Measurements from ENCODE around the gene NT5C3B. TPM values are rescaled to one million over a fixed set of nuclear protein-coding genes. Genes with fewer than 3 reads are reported as not detected.
"Not testable (repeated sequence)": the region's sequence is repeated elsewhere in the genome, so short reads cannot be mapped to it uniquely, and the experiment has no call there.

Gene NT5C3B
- total RNA-seq: 43.6 TPM

DNA sequence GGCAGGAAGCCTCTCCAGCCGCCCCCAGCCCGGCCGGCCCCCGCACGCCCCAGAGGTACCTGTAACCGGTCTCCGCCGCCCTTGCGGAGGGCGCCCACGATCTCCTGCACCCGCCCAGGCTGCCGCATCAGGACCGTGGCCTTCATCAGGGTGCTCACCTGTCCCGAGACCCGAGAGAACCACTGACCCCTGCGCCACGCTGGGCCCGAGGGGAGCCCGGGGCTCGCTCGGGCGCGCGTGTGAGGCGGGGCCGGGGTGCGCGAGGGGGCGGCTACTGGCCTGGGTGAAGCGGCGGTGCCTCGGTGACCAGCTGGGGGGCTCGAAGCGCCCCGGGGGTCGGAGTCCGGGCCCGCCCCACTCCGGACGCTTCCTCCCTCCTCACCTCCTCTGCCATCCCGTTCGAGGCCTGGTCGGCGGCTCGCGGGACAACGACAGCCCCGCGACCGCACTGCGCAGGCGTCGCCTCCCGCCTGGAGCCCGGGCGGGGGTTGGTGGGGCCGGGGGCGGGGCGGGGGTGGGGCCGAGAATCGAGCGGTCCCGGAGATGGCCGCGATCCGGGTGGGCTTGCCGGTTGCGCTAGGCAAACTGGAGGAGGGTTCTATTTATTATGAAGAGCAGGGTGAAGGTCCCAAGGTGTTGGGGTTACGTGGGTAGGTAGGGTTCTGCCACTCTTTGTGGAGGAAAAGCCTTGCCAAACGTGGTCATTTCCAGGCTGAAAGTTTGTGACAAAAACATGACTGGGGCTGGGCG is at the start of gene NT5C3B:
Gene NT5C3B (minus strand): TSS at position 433 of the 750 bp plus-strand sequence. CDS start 39 bp downstream, at position 394.
- DNase-seq: no peak

DNA sequence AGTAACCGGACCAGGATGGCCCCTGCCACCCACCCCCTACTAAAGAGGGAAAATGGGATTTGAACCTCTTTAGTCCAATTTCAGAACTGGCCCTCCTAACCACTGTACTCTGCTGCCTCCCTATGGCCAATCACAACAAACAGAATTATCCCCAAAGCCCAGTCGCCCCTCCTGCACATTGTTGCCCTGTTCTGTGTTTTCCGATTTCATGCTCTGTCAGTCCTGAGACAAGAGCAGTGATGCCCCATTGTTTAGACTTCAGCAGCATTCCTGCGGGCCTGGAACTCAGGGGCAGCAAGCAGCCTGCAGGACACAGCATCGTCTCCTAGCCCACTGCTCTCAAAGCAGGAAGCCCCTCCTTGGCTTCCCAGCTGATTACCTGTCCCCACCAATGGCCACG is 49.7 kb upstream of the NT5C3B start:
- no peak for DNase-seq

DNA sequence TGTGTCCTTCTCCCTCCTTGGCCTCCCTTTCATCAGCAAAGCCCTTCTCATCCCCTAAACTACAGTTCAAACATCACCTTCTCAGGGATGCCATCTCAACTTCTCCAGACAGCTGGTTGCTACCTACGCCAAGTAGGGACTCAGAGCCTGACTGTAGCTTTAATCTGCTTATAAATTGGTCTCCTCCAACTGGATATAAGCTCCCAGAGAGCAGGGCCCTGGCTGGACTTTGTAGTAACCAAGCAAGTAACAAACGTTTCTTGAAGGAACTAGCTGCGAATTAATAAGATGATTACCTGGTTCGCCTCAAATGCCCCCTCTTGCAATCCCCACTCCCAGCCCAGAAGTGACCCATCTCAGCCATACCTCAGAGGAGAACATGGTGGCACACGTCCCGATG is 46.7 kb upstream of the NT5C3B start:
- DNase-seq: no peak

DNA sequence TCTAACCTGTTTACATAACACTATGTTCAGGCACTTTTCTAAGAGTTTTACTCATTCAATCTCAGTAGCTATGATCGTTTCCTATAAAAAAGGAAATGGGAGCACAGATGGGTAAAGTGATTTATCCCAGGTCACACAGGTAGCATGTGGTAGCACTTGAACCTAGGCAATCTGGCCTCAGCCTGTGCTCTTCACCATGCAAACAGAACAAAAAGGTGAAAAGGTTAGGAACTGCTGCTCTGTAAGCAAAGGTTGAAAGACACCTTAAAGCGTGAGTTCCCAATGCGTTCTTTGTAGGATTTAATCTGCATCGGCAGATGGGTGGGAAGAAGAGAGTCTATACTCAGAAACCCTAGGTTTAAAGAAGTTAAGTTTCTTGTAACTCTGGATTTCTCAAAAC is 44.1 kb upstream of the NT5C3B start:
- no peak for DNase-seq

DNA sequence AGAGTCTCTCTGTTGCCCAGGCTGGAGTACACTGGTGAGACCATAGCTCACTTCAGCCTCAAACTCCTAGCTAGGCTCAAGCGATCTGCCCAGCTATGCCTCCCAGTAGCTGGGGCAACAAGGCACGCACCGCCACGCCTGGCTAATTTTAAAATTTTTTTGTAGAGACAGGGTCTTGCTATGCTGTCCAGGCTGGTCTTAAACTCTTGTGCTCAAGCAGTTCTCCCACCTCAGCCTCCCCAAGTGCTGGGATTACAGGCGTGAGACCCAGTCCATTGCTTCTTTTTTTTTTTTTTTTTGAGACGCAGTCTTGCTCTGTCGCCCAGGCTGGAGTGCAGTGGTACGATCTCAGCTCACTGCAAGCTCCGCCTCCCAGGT is 38.2 kb upstream of the NT5C3B start:
- DNase-seq: not testable (repeated sequence)

DNA sequence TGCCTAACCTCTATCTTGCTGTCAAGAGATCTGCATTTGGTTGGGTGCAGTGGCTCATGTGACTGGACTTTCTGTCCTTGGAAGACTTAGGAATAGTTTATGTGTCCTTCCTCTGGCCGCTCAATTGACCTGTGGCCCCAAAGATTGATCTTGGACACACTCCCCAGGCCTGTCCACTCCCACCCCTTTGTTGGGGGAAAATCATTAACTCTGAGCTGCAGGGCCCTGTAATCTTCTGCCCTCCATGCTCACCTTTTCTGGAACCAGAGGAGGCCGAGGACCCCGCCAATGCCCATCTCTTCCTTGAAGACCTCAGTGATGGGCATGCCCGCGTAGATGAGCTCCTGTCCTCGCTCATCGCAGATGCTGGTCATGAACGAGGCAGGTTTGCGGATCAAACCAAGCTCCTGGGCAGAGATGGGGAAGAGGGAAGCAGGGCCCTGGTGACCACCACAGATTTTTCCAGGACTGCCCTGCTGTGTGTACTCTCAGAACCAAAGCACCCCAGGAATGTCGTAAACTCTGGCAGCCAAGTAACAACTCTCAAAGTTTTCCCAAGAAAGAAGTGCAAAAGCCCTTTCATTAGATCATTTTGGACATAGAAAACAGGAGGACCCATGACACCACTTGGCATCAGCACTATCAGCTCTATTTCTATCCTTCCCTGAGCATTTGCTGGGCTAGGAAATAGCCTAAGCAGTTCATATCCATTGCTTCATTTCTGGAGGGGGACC is 37.7 kb upstream of the NT5C3B start:
- DNase-seq: no peak

DNA sequence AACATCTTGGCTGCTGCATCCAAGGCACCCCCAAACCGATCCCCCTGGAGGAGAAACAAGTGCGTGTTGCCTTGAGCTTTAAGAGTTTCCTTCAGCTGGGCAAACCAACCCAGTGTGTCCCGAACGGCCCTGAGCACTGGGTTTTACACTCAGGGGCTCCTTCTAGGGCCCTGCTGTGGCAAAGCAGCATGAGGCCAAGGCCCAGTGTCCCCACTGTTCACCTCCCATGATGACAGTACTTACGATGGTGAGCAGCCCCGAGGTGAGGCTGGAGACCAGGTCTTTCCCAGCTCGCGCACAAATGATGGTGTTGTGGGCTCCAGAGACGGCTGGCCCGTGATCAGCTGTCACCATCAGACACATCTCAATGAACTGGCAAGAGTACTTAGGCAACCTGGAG is 35.8 kb upstream of the NT5C3B start:
- no peak for DNase-seq

DNA sequence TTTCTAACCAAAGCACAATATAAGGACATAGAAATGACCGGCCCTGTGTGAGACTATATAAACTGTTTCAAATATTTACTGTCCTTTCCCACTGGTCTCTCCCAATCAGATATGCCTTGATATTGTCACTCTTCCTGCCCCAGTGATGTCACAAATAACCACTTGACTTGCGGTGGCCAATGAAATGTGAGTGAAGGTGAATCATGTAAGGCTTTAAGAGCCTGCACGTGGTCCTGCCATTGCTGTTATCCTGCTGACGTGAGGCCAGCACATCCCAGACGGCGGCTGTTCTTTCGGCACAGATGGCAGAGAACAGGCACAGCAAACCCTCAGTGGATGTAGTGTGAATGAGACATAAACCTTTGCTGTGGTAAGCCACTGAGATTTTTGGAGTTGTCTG is 34.6 kb upstream of the NT5C3B start:
- no peak for DNase-seq

DNA sequence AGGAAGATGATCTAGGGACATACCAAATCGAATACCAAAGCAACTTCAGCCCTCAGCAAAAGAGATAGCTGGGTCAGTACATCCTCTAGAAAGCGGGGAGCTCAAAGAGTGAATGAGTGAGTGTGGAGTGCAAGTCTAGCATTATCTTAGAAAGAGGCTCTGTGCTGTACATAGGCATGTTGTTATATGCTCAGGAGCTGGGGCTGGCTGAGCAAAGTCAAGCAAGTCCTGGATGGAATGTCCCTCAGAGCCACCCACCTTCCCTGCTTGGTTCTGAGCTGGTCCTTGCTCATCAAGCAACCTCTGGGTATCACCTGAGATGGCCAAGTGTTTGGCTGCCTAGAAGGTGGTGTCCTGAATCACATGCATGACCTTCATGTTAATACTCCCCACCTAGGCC is 34.1 kb upstream of the NT5C3B start:
- no peak for DNase-seq

DNA sequence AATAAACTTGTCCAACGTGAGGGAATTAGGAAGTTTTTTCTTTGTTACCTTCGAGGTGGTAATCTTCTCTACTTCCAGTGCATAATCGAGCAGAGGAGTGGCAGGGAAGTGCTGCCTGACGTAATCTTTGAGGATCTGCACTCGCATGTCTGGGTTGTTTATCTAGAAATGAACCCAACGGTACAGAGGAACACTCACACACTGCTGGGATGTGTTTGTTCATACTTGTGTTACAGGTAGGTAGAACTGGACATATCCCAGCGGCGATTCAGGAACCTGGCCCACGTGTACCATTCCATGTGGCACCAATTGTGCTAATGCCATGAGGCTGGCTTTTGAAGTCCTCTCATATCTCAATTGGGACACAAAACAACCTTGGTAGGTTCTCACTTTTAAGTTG is 33.4 kb upstream of the NT5C3B start:
- no peak for DNase-seq

DNA sequence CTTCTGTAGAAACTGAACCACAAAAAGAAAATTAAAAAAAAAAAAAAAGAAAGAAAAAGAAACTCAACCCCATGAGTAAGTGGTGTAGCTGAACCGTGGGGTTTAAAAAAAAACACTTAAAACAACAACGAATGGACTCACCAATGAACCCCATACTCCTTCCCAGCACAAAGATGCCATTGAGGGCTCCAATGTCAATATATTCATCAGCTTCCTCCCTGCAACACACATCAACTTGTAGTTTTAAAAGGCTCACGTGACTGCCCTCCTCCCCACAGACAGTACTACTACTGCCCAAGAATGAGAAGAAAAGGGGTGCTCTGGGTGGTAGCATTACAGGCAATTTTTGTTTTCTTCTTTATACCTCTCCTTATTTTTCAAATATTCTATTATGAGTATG is 32.5 kb upstream of the NT5C3B start:
- DNase-seq: no peak

DNA sequence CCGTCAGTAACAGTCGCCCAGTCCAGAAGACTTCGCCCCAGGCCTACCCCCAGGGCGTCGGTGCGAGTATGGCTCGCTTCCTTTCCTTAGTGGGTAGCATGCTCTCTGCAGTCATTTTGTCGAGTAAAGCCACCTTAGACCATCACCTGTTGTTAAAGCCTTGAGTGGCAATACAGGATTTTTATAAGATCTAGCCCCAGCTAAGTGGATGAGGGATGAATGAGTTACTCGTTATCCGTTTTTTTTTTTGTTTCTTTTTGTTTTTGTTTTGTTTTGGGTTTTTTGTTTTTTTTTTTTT is 29.5 kb upstream of the NT5C3B start:
- no peak for DNase-seq

DNA sequence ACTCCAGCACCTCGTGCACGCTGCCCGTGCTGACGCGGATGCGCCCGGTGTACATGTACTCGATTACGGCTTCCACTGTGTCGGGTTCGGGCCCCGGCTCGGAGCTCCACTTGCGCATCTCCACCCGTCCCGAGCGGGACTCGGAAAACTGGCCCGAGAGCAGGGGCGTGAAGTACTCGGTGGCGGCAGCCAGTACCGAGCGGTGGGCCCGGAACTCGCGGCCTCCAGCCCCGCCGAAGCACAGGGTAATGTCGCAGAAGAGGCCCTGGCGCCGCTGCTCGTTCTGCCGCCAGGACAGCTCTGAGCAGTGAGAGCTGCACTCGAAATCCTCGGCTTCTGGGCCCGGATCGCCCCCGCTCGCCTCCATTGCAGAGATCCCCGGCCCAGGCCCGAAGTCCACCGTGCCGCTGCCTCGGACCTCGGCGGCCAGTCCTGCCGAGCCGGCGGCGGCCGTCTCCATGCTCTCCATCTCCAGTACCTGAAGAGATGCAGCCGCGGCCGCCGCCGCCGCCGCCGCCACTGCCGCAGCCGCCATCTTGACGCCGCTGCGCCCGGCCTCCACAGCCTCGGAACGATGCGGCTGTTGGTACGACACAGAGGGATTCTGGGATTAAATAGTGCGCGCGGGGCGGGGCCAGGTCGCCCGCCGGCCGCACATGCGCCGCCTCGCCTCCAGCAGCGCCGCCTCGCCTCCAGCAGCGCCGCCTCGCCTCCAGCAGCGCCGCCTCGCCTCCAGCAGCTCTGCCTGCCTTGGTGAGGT is 29.0 kb upstream of the NT5C3B start, which contains the start of gene KLHL11:
Gene KLHL11 (minus strand): TSS at position 588 of the 760 bp plus-strand sequence. CDS start 53 bp downstream, at position 535.
- peak; percentile 85 for DNase-seq

DNA sequence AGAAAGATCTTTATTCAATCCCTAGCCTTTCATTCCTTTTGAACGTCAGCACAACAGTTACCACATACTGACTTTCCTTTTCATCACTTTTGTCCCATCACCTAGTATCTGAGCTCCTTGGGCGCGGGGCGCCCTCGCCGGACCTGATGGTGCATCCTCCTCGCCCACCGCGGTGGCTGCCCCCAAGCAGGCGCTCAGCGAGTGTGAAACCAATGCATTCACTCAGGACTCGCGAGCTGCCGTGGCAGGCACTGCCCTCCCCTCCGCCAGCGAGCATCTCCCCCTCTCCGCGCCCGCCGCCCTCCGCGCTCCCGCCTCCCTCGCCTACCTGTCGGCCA is 28.4 kb upstream of the NT5C3B start:
- no peak for DNase-seq

DNA sequence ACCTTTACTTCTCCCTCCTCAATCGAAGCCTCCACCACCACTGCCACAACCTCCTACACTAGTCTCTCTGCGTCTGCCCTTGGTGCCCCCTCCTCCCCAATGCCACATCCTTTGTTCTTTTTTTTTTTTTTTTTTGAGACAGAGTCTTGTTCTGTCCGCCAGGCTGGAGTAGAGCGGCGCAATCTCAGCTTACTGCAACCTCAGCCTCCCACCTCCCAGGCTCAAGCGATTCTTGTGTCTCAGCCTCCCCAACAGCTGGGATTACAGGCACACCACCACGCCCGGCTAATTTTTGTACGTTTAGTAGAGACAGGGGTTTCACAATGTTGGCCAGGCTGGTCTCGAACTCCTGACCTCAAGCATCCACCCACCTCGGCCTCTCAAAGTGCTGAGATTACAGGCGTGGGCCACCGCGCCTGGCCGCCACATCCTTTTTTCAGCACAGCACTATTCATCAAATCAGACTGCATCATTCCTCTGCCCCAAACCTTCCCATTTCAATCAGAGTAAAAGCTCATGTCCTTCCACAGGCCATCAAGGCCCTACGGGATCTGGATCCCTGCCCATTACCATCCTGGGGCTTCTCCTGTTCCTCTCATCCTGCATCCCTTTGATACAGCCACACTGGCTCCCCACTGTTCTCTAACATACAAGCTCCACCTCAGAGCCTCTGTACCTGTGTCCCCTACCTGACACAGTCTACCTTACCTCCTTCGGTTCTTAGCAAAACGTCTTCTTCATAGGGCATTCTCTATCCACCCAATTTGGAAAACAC is 27.2 kb upstream of the NT5C3B start:
- DNase-seq: no peak

DNA sequence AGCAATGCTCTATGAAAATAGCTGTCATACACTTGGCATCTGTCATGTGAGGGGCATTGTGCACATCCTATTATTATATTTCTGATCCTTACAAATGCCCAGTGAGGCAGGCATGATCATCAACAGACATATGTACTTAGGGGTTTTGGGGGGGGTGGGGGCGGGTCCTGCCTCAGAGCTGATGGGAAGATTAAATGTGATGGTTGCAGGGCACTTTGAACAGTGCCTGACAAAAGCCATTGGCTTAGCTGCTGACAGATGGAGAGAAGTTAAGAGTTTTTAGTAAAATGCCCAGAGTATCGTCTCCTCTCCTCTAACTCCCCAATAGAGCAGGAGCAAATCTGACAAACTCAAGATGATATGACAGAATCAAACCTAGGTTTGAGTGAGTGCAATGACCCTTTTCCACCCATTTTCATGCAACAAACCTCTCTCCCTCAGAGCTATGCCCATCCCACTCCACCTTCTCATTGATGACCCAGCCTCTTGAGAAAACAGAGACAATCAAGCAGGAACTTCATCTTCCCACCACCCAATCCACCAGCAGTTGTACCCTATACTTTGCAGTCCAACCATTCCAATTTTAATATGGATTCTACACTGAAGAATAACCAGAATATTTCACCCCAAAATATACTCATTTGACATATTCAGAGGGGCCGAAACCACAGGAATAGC is 24.4 kb upstream of the NT5C3B start:
- no peak for DNase-seq

DNA sequence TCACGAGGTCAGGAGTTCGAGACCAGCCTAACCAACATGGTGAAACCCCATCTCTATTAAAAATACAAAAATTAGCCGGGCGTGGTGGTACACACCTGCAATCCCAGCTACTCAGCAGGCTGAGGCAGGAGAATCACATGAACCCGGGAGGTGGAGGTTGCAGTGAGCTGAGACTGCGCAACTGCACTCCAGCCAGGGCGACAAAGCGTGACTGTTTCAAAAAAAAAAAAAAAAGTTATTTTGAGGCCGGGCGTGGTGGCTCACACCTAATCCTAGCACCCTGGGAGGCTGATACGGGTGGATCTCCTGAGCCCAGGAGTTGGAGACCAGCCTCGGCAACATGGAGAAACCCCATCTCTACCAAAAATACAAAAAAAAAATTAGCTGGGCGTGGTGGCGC is 15.3 kb upstream of the NT5C3B start:
- not testable (repeated sequence) for DNase-seq

DNA sequence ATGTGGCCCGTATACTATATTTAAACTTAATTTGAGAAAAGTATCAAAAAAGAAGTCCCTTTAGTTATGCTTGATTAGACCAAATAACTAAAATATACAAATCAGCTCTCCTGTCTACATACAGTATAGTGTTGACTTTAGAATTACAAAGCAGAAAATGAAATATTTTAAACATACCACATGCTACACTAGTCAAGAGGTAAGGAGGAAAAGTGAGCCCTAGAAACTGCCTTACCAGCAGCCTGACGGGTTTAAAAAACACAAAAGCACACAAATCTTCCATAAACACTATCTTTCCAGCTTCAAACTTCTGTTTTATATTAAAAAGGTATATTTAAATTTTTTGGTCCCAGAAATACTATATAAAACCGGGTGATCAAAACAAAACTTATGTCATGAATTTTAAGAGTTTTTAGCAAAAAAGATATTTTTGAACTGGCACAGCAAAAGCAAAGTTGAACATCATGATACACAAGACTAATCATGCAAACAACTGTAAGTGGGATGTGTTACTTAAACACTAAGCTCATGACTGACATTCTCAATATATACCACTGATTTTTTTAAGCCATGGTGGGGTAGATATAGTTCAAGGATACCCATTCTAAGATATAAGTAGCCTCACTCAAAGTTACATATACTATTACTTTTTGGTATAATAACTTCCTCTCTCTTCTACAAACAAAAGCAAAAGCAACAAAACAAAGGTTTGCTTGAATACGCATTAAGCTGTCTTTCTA is 13.4 kb upstream of the NT5C3B start:
- DNase-seq: no peak

DNA sequence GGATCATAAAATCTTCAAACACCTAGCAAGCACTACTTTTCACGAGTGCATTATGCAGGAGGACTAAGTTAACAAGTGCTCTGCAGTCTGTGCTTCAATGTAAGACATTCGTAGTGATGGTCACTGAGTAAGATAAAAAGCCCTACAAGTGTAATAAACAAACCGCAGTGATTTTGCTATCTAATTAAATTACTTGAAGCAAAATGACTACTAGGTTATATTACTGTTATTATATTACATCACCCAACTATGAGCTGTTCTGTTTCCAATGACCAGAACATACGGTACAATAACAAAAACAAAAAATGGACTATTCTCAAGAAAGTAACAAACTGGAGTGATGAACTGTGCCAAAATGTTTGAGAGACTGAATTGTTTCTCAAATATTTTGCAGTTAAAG is 12.8 kb upstream of the NT5C3B start:
- no peak for DNase-seq

DNA sequence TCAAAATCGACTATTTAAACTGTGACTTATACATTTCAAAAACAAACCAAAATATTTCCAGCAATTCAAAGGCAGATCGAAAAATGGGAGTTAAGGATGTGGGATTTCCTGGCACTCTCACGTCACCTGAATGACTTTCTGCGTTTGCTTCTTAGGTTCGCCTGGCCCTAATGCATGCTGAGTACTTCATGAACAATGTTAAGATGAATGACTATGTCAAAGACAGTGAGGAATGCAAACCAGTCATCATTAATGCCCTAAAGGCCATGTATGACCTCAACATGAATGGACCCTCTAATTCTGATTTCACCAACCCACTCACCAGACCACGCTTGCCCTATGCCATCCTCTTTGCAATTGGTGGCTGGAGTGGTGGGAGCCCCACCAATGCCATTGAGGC is 8.9 kb upstream of the NT5C3B start:
- DNase-seq: no peak

DNA sequence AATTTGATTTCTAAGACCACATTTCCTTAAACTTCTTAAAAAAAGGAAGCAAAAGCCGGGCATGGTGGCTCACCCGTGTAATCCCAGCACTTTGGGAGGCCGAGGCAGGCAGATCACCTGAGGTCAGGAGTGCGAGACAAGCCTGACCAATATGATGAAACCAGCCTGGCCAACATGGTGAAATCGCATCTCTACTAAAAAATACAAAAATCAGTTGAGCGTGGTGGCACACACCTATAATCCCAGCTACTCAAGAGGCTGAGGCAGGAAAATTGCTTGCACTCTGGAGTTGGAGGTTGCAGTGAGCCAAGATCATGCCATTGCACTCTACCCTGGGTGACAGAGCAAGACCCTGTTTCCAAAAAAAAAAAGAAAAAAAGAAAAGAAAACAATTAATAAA is 4.7 kb upstream of the NT5C3B start:
- not testable (repeated sequence) for DNase-seq
